Measurements from ENCODE around the gene SLC43A1.

DNA sequence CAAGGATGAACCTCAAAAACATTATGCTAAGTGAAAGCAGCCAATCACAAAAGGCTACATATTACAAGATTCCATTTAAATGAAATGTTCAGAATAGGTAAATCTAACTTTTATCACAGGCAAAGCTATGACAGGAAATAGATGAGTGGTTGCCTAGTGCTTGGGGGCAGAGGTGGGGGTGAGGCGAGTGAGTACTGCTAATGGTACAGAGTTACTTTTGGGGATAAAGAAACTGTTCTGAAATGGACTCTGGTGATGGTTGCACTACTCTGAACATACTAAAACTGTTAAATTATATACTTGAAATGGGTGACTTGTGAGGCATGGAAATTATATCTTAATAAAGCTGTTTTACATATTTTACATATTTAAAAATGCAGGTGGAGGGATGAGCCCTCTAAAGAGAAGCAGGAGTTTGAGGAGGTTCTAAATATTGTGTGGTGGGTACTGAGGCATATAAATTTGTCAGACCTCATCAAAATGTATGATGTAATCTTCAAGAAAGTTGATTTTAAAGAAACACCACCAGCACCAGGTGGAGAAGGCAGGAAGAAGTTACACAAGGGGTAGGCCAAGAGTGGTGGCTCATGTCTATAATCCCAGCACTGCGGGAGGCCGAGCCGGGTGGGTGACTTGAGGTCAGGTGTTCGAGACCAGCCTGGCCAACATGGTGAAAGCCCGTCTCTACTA, 3.6 kb downstream of the SLC43A1 start:
- TF ChIP-seq, protein P1, sequence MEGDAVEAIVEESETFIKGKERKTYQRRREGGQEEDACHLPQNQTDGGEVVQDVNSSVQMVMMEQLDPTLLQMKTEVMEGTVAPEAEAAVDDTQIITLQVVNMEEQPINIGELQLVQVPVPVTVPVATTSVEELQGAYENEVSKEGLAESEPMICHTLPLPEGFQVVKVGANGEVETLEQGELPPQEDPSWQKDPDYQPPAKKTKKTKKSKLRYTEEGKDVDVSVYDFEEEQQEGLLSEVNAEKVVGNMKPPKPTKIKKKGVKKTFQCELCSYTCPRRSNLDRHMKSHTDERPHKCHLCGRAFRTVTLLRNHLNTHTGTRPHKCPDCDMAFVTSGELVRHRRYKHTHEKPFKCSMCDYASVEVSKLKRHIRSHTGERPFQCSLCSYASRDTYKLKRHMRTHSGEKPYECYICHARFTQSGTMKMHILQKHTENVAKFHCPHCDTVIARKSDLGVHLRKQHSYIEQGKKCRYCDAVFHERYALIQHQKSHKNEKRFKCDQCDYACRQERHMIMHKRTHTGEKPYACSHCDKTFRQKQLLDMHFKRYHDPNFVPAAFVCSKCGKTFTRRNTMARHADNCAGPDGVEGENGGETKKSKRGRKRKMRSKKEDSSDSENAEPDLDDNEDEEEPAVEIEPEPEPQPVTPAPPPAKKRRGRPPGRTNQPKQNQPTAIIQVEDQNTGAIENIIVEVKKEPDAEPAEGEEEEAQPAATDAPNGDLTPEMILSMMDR (IDR thresholded peaks at IDR 0.05): no peak
- no peak for TF ChIP-seq POLR2A (IDR thresholded peaks at IDR 0.05)

All from thyroid gland (tissue), 4 donors.